Colonic mucosa (tissue), 4 donors: ENCODE results near the gene NDUFV1. TPM values are rescaled to one million over a fixed set of nuclear protein-coding genes. Genes with fewer than 3 reads are reported as not detected.
"Not testable (repeated sequence)": the region's sequence is repeated elsewhere in the genome, so short reads cannot be mapped to it uniquely, and the experiment has no call there.

ENCODE experiments used
- DNase-seq: peaks from one replicate; pipeline ENCODE4 v3.0.0-alpha.2; 2020
- H3K27ac ChIP-seq: fragments of 200-600 bp; one replicate; pipeline ENCODE4 v1.8.0; 2021
- H3K27me3 ChIP-seq: fragments of 200-600 bp; one replicate; pipeline ENCODE4 v1.8.0; 2021
- H3K36me3 ChIP-seq: fragments of 200-600 bp; one replicate; pipeline ENCODE4 v1.8.0; 2021
- H3K4me1 ChIP-seq: fragments of 200-600 bp; one replicate; pipeline ENCODE4 v1.8.0; 2021; ENCODE audit warnings: mild to moderate bottlenecking
- H3K4me3 ChIP-seq: fragments of 200-600 bp; one replicate; pipeline ENCODE4 v1.8.0; 2021
- H3K9ac ChIP-seq, 2 donors: one replicate each; pipeline ENCODE4 v1.7.0; 2013; ENCODE audit warnings: control low read depth in 2 of 2, low read depth in 2 of 2, low read length in 2 of 2
- H3K9me3 ChIP-seq: fragments of 200-600 bp; one replicate; pipeline ENCODE4 v1.8.0; 2021
- CTCF ChIP-seq: fragments of 200-600 bp; IDR thresholded peaks from one replicate; pipeline ENCODE4 v1.8.0; 2022; ENCODE audit warnings: antibody characterized with exemption, mild to moderate bottlenecking
- intact Hi-C: fragments of 100-400 bp; cut with DNase I; formaldehyde crosslinking; loops from one replicate; pipeline ENCODE4 v1.14.1; 2022
- total RNA-seq, 2 donors: library from RNA; stranded (reverse); fragmentation: NEBNext Ultra II Directional in 1 of 2; extraction: Animal tissue kit (Norgen Biotek cat#: 25700) in 1 of 2; gene quantifications; one replicate each; pipeline ENCODE4 v1.2.1, GENCODE V29; 2021
- donor health status: healthy.
- donor health status: DM: no; HTN: no; CAD: no.
- donor health status: DM: no; HTN: no; CAD: no.

The NDUFV1 gene
- total RNA-seq, 2 donors from 2014 or later, result 329 to 361 TPM

GRCh38 chr11:67621928-67622327 lies 15.2 kb downstream of the NDUFV1 start:
- H3K4me1 ChIP-seq, H3K4me3 ChIP-seq, DNase-seq, intact Hi-C loops, H3K27ac ChIP-seq, H3K9ac ChIP-seq, H3K36me3 ChIP-seq, H3K27me3 ChIP-seq, H3K9me3 ChIP-seq: not testable (repeated sequence)

- H3K4me1 ChIP-seq, H3K9ac ChIP-seq, H3K4me3 ChIP-seq, H3K27ac ChIP-seq, intact Hi-C loops, H3K27me3 ChIP-seq, DNase-seq, H3K9me3 ChIP-seq, H3K36me3 ChIP-seq: not testable (repeated sequence)
Observed at GRCh38 chr11:67622905-67623304, 16.2 kb downstream of the NDUFV1 start.

- H3K9ac ChIP-seq, H3K9me3 ChIP-seq, DNase-seq, H3K4me1 ChIP-seq, H3K36me3 ChIP-seq, H3K27me3 ChIP-seq, intact Hi-C loops, H3K4me3 ChIP-seq, H3K27ac ChIP-seq: not testable (repeated sequence)
Observed at GRCh38 chr11:67623795-67624194, 17.1 kb downstream of the NDUFV1 start.

DNA sequence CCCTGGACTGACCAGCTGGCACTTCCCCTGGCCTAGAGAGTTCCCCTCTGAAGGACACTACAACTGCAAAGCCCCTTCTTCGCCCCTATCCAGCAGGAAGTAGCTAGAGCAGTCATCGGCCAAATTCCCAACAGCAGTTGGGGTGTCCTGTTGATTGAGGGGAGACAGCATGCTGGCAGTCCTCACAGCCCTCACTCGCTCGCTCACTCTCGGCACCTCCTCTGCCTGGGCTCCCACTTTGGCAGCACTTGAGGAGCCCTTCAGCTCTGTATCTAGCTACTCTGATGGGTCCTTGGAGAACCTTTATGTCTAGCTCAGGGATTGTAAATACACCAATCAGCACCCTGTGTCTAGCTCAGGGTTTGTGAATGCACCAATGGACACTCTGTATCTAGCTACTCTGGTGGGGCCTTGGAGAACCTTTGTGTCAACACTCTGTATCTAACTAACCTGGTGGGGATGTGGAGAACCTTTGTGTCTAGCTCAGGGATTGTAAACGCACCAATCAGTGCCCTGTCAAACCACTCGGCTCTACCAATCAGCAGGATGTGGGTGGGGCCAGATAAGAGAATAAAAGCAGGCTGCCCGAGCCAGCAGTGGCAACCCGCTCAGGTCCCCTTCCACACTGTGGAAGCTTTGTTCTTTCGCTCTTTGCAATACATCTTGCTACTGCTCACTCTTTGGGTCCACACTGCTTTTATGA lies 19.5 kb downstream of the NDUFV1 start:
- not testable (repeated sequence) for H3K9ac ChIP-seq, H3K27me3 ChIP-seq, DNase-seq, H3K4me3 ChIP-seq, H3K27ac ChIP-seq, H3K9me3 ChIP-seq, H3K36me3 ChIP-seq, H3K4me1 ChIP-seq
- intact Hi-C loops, result loop anchor here (5.0 kb wide), 1 partner anchor 36 kb away; no protein-coding TSS in a partner anchor

- intact Hi-C loops, result loop anchor here (5.0 kb wide), 1 partner anchor 35 kb away; no protein-coding TSS in a partner anchor
Observed at GRCh38 chr11:67626970-67627369, 20.2 kb downstream of the NDUFV1 start.

GRCh38 chr11:67627441-67627811 lies 20.7 kb downstream of the NDUFV1 start:
- Histone ChIP-seq H3K27ac (no peak overlapping the region), H3K27me3 (no peaks in the 10 kb centered on the region), H3K9ac (no peak overlapping the region), H3K36me3 (no peaks in the 10 kb centered on the region), H3K4me3 (no peak overlapping the region), H3K4me1 (peaks cover 20% of the 10 kb centered on the region), H3K9me3 (no peaks in the 10 kb centered on the region)
- DNase-seq, result no peak
- TF ChIP-seq CTCF, result no peak
- intact Hi-C loops, result loop anchor here (5.0 kb wide), 1 partner anchor 35 kb away; no protein-coding TSS in a partner anchor

More at GRCh38 chr11:67626970-67627369, 20.2 kb downstream of the NDUFV1 start:
- no peak for DNase-seq
- Histone ChIP-seq H3K9ac (no peak overlapping the region), H3K4me3 (no peak overlapping the region), H3K36me3 (no peaks in the 10 kb centered on the region), H3K9me3 (no peaks in the 10 kb centered on the region), H3K4me1 (peaks cover 16% of the 10 kb centered on the region), H3K27me3 (no peaks in the 10 kb centered on the region), H3K27ac (no peak overlapping the region)
- no peak for TF ChIP-seq CTCF

GRCh38 chr11:67627812-67628624 lies 21.3 kb downstream of the NDUFV1 start:
- Histone ChIP-seq H3K4me3 (no peak overlapping the region), H3K27me3 (no peaks in the 10 kb centered on the region), H3K9me3 (no peaks in the 10 kb centered on the region), H3K27ac (no peak overlapping the region), H3K4me1 (peaks cover 21% of the 10 kb centered on the region), H3K36me3 (no peaks in the 10 kb centered on the region), H3K9ac (peak overlapping the region in 1 of 2 donors; percentile 12)
- peak; percentile 22 for DNase-seq
- intact Hi-C loops, result loop anchor here (5.0 kb wide), 1 partner anchor 34 kb away; no protein-coding TSS in a partner anchor
- TF ChIP-seq CTCF, result no peak
